NCI-H748 (cell line): ENCODE data around the gene SMARCD3.
A peak's percentile ranks its signal among the peaks of the same experiment; 100 is the strongest.

ENCODE experiments used
- DNase-seq: peaks from one replicate; lab custom pipeline; 2025; ENCODE audit not compliant: unreplicated experiment; lab: John Stamatoyannopoulos, UW

SMARCD3 gene

DNA sequence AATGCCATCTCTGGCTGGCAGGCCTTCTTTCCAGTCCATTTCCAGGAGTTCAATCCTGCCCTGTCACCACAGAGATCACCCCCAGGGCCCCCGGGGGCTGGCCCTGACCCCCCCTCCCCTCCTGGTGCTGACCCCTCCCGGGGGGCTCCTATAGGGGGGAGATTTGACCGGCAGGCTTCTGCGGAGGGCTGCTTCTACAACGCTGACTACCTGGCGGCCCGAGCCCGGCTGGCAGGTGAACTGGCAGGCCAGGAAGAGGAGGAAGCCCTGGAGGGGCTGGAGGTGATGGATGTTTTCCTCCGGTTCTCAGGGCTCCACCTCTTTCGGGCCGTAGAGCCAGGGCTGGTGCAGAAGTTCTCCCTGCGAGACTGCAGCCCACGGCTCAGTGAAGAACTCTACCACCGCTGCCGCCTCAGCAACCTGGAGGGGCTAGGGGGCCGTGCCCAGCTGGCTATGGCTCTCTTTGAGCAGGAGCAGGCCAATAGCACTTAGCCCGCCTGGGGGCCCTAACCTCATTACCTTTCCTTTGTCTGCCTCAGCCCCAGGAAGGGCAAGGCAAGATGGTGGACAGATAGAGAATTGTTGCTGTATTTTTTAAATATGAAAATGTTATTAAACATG, 10.2 kb downstream of the SMARCD3 start:
- no peak for DNase-seq

DNA sequence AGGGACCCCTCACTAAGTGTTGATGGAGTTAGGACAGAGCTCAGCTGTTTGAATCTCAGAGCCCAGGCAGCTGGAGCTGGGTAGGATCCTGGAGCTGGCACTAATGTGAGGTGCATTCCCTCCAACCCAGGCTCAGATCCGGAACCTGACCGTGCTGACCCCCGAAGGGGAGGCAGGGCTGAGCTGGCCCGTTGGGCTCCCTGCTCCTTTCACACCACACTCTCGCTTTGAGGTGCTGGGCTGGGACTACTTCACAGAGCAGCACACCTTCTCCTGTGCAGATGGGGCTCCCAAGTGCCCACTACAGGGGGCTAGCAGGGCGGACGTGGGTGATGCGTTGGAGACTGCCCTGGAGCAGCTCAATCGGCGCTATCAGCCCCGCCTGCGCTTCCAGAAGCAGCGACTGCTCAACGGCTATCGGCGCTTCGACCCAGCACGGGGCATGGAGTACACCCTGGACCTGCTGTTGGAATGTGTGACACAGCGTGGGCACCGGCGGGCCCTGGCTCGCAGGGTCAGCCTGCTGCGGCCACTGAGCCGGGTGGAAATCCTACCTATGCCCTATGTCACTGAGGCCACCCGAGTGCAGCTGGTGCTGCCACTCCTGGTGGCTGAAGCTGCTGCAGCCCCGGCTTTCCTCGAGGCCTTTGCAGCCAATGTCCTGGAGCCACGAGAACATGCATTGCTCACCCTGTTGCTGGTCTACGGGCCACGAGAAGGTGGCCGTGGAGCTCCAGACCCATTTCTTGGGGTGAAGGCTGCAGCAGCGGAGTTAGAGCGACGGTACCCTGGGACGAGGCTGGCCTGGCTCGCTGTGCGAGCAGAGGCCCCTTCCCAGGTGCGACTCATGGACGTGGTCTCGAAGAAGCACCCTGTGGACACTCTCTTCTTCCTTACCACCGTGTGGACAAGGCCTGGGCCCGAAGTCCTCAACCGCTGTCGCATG, 11.0 kb downstream of the SMARCD3 start:
- no peak for DNase-seq

DNA sequence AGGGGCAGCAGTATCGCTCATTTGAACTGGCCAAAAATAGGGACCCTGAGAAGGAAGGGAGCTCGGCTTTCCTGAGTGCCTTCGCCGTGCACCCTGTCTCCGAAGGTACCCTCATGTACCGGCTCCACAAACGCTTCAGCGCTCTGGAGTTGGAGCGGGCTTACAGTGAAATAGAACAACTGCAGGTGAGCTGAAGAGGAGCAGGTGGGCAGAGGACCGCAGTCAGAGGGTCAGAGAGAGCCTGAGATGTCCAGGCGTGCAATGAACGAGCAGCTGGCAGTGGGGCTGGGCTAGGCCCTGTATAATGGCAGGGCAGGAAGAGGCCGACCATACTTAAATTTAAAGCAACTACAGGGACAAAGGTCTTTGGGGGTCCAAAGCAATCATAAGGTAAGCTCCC, 12.1 kb downstream of the SMARCD3 start:
- no peak for DNase-seq

DNA sequence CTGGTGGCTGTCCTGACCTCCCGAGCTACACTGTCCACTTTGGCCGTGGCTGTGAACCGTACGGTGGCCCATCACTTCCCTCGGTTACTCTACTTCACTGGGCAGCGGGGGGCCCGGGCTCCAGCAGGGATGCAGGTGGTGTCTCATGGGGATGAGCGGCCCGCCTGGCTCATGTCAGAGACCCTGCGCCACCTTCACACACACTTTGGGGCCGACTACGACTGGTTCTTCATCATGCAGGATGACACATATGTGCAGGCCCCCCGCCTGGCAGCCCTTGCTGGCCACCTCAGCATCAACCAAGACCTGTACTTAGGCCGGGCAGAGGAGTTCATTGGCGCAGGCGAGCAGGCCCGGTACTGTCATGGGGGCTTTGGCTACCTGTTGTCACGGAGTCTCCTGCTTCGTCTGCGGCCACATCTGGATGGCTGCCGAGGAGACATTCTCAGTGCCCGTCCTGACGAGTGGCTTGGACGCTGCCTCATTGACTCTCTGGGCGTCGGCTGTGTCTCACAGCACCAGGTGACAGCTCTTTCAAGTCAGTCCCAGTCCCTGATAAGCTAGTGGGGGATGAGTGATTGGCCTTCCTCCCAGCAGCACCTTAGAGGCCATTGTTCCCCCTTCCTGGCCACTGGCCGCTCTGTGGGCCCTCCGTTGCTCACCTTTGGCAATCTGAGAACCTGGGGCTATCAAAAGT, 13.3 kb downstream of the SMARCD3 start:
- DNase-seq = no peak

DNA sequence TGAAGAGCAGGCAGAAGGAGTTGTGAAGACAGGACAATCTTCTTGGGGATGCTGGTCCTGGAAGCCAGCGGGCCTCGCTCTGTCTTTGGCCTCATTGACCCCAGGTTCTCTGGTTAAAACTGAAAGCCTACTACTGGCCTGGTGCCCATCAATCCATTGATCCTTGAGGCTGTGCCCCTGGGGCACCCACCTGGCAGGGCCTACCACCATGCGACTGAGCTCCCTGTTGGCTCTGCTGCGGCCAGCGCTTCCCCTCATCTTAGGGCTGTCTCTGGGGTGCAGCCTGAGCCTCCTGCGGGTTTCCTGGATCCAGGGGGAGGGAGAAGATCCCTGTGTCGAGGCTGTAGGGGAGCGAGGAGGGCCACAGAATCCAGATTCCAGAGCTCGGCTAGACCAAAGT, 14.7 kb downstream of the SMARCD3 start:
- no peak for DNase-seq

DNA sequence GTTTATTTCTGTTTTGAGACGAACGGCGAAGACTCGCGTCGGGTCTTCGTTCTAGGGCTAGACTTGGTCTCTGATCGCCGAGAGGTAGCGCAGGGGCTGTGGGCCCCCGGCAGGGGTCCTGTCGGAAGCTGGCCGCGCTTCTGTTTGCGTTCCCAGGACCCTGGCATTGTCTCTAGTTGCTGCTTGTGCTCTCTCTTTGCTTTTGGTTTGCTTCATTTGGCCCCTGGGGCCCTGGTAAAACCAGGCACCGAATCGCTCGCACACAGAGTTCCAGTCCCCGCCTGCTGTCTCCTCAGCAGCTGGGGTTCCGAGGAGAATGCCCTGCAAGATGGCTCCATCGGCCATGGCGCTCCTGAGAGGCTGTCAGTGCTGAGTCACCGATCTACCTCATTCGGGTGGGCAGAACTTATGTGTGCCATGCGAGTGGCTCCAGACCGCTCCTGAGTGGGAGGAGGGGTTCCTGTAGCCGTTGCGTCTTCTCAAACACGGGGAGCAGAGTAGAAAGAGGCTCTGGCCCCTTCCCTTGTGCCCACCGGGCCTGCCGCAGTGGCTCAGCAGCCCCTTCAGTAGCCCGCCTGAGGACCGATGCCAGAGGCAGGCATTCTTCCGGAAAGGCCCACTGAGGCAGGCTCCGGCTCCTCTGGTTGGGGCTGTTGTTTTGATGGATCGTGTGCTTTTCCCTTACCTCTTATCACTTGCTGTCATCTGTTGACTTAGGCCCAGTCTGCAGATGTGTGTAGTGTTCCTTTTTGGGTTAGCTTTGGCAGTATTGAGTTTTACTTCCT, 15.4 kb downstream of the SMARCD3 start:
- DNase-seq = peak; percentile 45

DNA sequence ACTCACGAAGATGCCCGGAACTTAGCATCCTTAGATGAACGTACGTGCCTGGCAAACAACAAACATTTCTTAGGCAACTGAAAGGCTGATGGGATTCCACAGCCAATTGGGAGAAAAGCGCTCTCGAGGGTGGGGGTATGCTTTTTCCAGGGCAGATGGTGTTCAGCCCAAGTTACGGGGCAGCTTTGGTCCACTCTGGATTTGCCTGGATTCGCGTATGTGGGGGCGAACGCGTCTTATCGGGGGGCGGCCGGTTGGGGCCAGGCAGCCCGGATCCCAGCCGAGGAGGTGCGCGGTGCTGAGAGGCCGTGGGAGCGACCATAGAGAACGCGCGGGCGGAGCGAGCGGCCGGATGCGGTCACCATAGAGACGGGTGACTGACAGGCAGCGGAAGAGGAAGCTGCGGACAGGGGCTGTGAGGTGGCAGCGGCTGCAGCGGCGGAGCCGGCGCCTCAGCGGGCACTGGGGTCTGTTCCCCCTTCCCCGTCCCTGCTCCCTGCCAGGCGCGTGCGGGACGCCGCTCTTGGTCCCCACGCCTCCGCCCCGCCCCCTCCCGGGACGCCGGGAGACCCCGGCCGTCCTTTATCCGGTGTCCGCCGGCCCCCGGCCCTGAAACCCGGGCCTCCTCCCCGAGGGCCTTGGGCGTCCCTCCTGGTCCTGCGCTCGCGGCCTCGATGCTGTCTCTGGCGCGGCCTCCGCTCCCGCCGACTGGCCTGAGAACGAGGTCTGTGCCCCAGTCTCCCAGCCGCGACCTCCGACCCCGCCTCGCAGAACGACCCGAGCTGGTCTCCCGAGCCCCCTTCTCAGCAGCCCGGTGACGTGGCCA, 16.2 kb downstream of the SMARCD3 start, which contains the start of gene CHPF2:
TSS of gene CHPF2 (plus strand) at position 393 of the 826 bp plus-strand sequence. CDS start 1,529 bp downstream, outside the sequence.
- DNase-seq = peak; percentile 89

DNA sequence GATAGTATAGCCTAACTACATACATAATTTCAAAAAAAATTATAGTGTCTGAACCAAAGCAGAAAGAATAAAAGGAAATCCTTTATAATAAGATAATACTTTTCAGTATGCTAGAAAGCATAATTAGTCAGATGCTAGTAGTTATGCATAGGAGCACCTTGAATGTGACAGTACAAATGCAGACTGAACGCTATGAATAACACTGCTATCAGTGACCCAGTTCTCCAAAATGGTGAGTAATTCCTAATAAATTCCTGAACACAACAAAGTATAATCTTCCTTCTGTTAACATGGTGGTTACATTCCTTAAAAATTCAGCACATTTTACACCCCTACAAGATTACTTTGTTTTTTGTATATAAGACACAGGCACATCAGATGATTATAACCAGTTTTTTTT, 17.4 kb downstream of the SMARCD3 start:
- DNase-seq = no peak

DNA sequence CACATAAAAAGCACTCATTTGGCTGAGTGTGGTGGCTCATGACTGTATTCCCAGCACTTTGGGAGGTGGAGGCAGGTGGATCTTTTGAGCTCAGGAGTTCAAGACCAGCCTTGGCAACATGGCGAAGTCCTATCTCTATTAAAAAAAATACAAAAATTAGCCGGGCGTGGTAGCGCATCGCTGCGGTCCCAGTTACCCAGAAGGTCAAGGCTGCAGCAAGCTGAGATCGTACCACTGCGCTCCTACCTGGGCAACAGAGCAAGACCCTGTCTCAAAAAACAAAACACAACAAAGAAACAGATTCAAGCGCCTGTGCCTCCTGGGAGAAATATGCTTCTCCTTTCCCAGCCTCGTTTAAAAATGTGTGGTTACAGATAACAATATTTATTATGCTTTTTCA, 19.2 kb downstream of the SMARCD3 start:
- DNase-seq = no peak

DNA sequence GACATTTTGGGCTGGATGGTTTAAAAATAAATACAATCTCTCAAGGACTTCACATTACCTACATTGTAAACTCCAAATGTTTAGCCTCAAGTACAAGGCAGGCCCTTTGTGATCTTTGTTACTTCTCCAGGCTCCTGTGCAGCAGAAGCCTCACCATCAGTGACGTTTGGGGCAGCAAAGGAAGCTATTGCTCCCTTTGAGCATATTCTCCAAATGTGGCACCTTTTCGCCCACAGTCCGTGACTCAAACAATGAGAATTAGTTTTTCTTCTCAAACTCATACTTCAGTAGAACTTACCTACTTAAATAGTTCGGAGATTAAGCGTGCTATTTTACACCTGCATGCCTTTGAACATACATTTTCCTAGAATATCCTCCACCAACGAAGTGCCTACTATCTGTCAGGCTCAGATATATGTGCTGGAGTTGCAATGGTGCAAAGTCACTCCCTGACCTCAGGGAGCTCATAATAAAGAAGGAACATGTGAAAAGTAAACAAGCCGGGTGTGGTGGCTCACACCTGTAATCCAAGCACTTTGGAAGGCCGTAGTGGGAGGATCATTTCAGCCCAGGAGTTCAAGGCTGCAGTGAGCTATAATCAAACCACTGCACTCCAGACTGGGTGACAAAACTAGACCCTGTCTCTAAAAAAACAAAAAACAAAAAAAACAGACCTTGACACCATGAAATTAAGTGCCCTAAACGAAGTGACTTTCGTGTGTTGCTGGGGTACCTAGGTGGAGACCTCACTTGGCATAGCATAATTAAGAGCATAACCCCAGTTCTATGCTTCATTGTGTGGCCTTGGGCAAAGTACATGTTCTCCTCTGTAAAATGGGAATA, 20.2 kb downstream of the SMARCD3 start:
- DNase-seq = no peak

DNA sequence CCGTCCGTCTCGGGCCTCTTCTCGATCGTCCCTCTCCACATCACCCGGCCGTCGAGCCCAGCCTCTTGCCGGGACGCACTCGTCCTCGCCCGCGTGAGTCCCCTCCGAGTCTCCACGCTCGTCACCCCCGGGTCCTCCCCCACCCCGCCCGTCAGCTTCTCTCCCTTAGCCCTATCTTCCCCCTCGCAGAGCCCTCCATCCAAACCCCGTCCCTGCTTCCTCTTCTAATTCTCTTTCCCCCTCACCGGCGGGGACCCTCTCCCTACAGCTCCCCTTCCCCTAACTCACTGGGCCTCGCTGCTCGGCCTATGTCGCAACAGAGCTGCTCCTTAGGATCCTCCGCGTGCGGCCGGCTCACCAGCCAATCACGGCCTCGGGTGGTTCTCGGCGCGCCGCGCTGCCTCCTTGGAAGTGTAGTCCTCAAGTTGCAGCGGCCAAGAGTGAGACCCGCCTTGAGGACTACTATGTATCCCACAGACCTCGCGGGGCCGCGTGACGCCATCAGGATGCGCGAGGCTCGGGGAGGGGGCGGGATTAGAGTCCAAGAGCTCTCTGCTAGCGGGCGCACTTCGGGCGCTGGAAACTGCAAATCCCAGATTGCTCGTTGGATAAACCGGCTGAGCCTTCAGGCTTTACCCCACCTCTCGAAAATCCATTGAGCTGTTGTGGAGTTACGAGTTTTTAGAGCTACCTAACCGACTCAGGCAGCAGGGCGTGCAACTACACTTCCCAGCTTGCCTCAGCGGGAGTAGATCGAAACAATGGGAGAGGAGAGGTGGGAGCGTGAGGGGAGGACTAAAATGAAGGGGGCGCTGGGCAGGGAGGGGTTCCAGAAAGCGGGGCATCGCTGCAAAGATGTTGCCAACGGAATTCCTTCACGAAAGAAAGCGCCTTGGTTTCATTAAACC, 21.4 kb downstream of the SMARCD3 start, which contains the start of gene ABCF2:
TSS of gene ABCF2 (minus strand) at position 331 of the 908 bp plus-strand sequence. CDS start 747 bp downstream, outside the sequence.
- peak; percentile 98 for DNase-seq

DNA sequence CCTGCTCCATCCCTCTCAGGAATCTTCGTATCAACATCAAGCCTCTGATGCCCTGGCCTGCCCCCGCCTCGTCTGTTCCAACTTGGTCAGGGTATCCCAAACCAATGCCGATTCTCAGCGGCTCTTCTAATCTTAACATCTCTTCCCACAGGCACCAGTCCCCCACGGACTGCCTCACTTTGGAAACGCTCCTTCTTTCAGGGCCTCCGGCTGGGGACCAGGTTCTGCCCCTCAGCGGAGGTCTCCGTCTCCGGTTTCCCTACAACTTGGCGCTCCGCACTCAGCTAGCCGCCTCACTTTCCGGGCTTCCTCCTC, 22.0 kb downstream of the SMARCD3 start:
- no peak for DNase-seq

DNA sequence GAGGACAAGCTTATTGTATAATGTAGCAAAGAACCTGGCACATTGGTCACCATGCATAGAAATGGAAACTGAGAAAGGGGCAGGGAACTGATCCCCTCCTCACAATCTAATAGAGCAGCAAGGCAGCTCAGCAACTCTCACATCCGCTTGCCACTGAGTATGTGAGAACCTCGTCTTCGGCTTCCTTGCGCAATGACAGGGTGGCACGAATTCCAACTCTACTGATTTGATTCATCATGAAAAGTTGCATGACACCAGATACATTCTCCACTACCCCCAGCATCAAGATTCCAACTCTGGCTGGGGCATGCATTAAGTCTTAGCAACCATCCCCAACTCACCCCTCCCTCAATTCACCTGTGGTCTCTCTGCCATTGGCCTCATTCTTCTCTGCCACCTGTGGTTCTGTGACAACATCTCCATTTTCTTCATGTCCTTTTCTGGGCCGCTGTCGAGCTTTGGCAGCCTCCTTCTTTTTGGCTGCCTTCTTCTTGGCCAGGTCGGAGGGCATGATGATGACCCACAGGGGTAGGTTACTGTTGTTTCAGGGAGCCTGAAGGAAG, 22.5 kb downstream of the SMARCD3 start:
- no peak for DNase-seq

DNA sequence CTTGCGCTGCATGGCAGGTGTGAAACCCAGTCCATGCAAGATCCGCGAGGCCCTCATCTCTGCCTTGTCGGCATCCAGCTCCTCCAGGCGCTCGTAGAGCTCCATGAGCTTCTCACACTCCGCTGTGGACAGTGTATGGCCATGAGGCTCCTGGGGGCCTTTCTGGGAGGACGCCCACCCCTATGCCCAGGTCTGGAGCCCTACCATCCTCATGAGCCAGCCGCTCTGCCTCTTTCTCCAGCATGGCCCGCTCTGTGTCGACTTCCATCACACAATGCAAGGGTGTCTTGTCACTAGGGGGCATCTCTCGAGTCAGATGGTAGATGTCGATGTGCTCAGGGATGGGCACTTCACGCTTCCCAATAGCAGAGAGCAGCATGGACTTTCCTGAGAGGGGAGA, 24.8 kb downstream of the SMARCD3 start:
- DNase-seq = no peak

DNA sequence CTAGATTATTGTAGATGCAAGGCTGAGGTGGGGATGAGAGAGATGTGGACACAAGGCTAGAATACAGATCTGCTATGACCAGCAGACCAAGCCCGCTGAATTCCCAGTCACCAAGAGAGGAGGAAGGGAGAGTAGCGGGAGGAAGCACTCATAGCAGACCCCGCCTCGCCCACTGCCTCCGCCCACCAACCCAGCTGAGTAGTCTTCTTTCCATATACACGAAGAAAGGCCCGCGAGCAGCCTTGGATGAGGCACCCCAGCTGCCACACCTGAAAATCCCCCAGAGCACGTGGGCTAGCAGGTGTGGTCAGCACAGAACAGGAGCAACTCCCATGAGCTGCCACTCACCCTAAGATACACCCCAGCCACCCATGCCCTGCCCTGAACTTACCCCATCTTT, 30.3 kb downstream of the SMARCD3 start:
- no peak for DNase-seq

DNA sequence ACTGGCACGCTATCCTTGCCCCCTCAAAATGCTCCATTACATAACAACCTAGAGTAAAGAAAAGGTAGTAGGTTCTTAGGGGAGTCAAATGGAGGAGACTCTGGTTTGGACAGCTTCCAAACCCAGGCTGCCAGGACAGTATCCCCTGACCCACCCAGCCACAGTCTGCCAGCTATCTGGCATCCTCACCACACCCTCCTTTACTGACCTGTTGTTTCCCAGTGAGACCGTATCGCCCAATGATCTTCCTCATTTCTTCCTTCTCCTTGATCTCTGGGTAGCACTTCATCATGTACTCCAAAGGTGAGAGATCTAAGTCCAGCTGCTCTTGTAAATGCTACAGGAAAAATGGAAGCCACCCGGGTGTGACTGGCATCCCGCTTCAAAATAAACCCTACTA, 33.1 kb downstream of the SMARCD3 start:
- DNase-seq = no peak

DNA sequence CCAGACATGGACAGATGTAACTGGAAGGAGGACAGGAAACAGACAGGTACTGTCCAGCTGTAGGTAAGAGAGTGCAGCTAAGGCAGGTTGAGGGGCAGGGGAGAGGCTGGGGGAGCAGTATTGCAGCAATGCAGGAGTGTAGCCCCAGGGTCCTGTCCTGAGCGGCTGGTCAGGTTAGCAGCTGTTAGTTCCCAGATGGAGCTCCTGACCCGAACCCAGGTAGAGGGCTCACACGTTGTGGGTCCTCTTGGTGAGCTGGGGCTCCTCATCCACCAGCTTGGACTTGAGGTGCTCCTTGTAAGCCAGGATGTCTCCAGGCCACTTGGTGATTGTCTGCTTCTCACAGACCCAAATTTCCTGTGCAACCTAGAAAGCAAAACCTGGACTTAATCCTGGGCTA, 34.7 kb downstream of the SMARCD3 start:
- DNase-seq = no peak

DNA sequence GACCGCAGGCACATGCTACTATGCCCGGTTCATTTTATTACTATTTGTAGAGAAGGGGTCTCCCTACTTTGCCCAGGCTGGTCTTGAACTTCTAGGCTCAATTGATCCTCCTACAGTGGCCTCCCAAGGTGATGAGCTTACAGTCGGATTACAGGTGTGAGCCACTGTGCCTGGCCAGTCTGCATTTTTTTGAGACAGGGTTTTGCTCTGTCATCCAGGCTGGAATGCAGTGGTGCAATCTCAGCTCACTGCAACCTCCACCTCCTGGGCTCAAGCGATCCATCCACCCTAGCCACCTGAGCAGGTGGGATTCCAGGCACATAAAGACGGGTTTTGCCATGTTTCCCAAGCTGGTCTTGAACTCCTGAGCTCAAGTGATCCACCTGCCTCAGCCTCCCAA, 35.9 kb downstream of the SMARCD3 start:
- DNase-seq = no peak
